B cell (primary cell): ENCODE measurements around the gene PINLYP.

ENCODE experiments used
- EZH2 ChIP-seq: IDR thresholded peaks from 2 replicates; pipeline ENCODE4 v1.6.1; 2012; ENCODE audit warnings: borderline replicate concordance, low read depth, mild to moderate bottlenecking, moderate library complexity, low read length; ENCODE audit not compliant: insufficient read depth, poor library complexity, severe bottlenecking
- TF ChIP-seq, protein P1 (sequence below): fragments of 200-600 bp; IDR thresholded peaks from one replicate; pipeline ENCODE4 v1.8.0; 2022; ENCODE audit warnings: antibody characterized with exemption, mild to moderate bottlenecking

DNA sequence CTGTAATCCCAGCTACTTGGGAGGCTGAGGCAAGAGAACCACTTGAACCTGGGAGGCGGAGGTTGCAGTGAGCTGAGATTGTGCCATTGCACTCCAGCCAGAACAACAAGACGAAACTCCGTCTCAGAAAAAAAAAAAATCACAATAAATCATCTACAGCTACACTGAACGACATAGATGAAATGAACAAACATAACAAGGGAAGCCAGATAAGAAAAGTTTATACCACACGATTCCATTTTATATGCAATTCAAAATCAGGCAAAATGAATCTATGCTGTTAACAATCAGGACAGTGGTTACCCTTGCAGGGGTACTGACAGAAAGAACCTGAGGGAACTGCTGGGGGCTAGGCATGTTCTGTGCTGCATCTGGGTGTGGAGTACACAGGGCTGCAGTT lies 5.9 kb upstream of the PINLYP start:
- TF ChIP-seq, protein P1, sequence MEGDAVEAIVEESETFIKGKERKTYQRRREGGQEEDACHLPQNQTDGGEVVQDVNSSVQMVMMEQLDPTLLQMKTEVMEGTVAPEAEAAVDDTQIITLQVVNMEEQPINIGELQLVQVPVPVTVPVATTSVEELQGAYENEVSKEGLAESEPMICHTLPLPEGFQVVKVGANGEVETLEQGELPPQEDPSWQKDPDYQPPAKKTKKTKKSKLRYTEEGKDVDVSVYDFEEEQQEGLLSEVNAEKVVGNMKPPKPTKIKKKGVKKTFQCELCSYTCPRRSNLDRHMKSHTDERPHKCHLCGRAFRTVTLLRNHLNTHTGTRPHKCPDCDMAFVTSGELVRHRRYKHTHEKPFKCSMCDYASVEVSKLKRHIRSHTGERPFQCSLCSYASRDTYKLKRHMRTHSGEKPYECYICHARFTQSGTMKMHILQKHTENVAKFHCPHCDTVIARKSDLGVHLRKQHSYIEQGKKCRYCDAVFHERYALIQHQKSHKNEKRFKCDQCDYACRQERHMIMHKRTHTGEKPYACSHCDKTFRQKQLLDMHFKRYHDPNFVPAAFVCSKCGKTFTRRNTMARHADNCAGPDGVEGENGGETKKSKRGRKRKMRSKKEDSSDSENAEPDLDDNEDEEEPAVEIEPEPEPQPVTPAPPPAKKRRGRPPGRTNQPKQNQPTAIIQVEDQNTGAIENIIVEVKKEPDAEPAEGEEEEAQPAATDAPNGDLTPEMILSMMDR = no peak
- no peak for TF ChIP-seq EZH2
